ENCODE data around the gene LRCH3. TPM values are rescaled to one million over a fixed set of nuclear protein-coding genes. Genes with fewer than 3 reads are reported as not detected.

LRCH3 gene
- total and polyA plus RNA-seq, 2 of the 13 experiments (the other 11 are each of a cell fraction or from before 2014, with no cell fraction given): 25.5 to 103 TPM

GRCh38 chr3:197746209-197746608 lies 44.8 kb upstream of the LRCH3 start:
- Histone ChIP-seq H3K9me3 (ENCODE audit: low read length) (no peaks in the 10 kb centered on the region), H3K79me2 (ENCODE audit: insufficient read depth, low read length) (no peaks in the 10 kb centered on the region), H3K4me1 (ENCODE audit: insufficient read depth, low read length) (peaks cover 30% of the 10 kb centered on the region), H4K20me1 (ENCODE audit: insufficient read depth, low read length) (no peaks in the 10 kb centered on the region), H3K4me3 (replicated peaks in 1 of 3; ENCODE audit: insufficient read depth in 1 of 3, low read depth in 2 of 3, low read length in 3 of 3) (no peak overlapping the region), H3K27me3 (ENCODE audit: control insufficient read depth in 1 of 2, insufficient read depth in 2 of 2, low read length in 2 of 2) (peaks cover 0 to 4% of the 10 kb centered on the region in 2 experiments; a peak in 2 of 5 replicates), H3K27ac (ENCODE audit: extremely low read length, insufficient read depth, low read length) (no peak overlapping the region), H3K36me3 (replicated peaks in 1 of 2; ENCODE audit: control insufficient read depth in 1 of 2, insufficient read depth in 2 of 2, low read length in 2 of 2) (no peaks in the 10 kb centered on the region), H2AFZ (ENCODE audit: low read length) (peak overlapping the region; percentile 25), H3K4me2 (ENCODE audit: low read depth, low read length) (0 out of 2 replicates have a peak overlapping the region, but pooled peaks have one; percentile 55), H3K9ac (ENCODE audit: insufficient read depth, low read depth, low read length) (no peak overlapping the region)
- POLR2A ChIA-PET: interaction anchor here (1.1 to 1.7 kb wide), 2 partner anchors 8 to 10 kb away, joined by 3 to 4 read pairs; partner anchors contain the start of gene RUBCN
- no TSS peak for BruUV-seq (replicated peaks)
- intact Hi-C loops (cut with micrococcal nuclease; ENCODE audit: unreplicated experiment): no loop called here
- no peak for FAIRE-seq
- WGBS (ENCODE audit: low lambda C conversion rate): 85% methylated on average over 3 of the region's 3 CpGs
- no peak for ATAC-seq
- no peak for DNase-seq (ENCODE audit: low spot score)
- CTCF ChIA-PET (ENCODE audit: low intra/inter-chr PET ratio, low total read pairs): no interaction called here
- in situ Hi-C loops (cut with HindIII; ENCODE audit: extremely low pct_ligation_motif_present, low pct_unique_long_range_greater_than_20kb): no loop called here
- no peak for TF ChIP-seq SNAPC4 (CRISPR knock-in tag; IDR thresholded peaks at IDR 0.05)
- no peak for TF ChIP-seq TBX2 (CRISPR knock-in tag; IDR thresholded peaks at IDR 0.05; ENCODE audit: borderline replicate concordance)
- TF ChIP-seq HINFP (CRISPR knock-in tag; IDR thresholded peaks at IDR 0.05; ENCODE audit: low read depth): no peak
- TF ChIP-seq CEBPB (IDR thresholded peaks at IDR 0.05; ENCODE audit: borderline replicate concordance, low read depth, low read length): no peak
- no peak for TF ChIP-seq KLF9 (CRISPR knock-in tag; IDR thresholded peaks at IDR 0.05; ENCODE audit: low read depth)
- no peak for TF ChIP-seq ZNF18 (CRISPR knock-in tag; IDR thresholded peaks at IDR 0.05; ENCODE audit: insufficient replicate concordance)
- TF ChIP-seq HNRNPK (IDR thresholded peaks at IDR 0.05; ENCODE audit: low read depth, low read length, poor library complexity, severe bottlenecking): no peak
- TF ChIP-seq SKIL (CRISPR knock-in tag; IDR thresholded peaks at IDR 0.05; ENCODE audit: borderline replicate concordance): no peak
